Epithelial cell of esophagus (primary cell): ENCODE data around the gene ADGRL3.

Experiments
- DNase-seq: peaks from one replicate; pipeline ENCODE4 v3.0.0; 2010; ENCODE audit warnings: low read depth
- H3K4me3 ChIP-seq: 2 replicates; pipeline ENCODE4 v1.5.1; 2011; ENCODE audit warnings: mild to moderate bottlenecking, low read length, control low read depth
- CTCF ChIP-seq: IDR thresholded peaks from 2 replicates; pipeline ENCODE4 v1.5.1; 2011; ENCODE audit warnings: low read depth, mild to moderate bottlenecking, low read length, control low read depth, inconsistent platforms; ENCODE audit not compliant: insufficient read depth; ENCODE audit errors: missing control alignments

ADGRL3 gene

GRCh38 chr4:61773655-61774245 is 573.6 kb downstream of the ADGRL3 start:
- H3K4me3 ChIP-seq, result no peak overlapping the region
- no peak for DNase-seq
- TF ChIP-seq CTCF, result no peak

DNA sequence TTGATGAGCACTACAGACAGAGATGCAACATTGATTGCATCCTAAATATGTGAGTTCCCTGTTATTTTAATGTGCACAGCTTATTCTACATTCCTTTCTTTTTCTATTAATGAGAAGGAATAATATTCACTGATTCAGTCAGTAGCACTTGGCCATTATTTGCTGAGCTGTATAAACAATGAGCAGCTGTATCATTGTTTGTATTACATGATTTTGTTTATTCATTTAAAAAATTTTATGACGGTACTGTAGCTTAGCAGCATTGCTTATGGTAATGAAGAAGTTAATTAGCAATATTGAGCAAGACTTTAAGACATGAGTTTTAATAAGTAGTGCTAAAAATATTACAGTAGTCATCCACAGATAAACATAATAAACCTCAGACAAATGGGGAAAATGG is 582.0 kb downstream of the ADGRL3 start:
- no peak overlapping the region for H3K4me3 ChIP-seq
- no peak for DNase-seq
- no peak for TF ChIP-seq CTCF

- no peak overlapping the region for H3K4me3 ChIP-seq
- TF ChIP-seq CTCF, result no peak
- DNase-seq, result peak; percentile 48
These were observed 582.9 kb downstream of the ADGRL3 start for GRCh38 chr4:61783050-61783449.

- no peak for DNase-seq
- no peak overlapping the region for H3K4me3 ChIP-seq
- TF ChIP-seq CTCF, result no peak
These were observed 585.6 kb downstream of the ADGRL3 start for GRCh38 chr4:61785761-61786160.

DNA sequence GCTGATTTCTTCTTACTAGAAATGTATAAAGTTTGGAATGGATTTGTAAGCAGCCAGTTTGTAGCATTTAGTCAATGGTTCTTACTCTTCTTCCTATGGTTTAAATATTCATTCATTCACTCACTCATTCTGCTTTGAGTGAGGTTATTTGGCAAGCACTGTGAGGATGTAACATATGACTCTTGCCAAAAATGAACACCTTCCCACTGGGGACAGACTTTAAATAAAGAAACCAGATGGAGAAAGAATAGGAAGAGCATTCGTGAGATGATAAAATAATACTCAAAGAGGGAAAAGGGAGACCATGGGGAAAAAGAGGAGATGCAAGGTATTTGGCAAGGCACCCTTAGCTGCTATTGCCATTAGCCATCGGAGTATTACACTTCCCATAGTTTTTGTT is 586.1 kb downstream of the ADGRL3 start:
- no peak for DNase-seq
- no peak overlapping the region for H3K4me3 ChIP-seq
- TF ChIP-seq CTCF, result no peak

DNA sequence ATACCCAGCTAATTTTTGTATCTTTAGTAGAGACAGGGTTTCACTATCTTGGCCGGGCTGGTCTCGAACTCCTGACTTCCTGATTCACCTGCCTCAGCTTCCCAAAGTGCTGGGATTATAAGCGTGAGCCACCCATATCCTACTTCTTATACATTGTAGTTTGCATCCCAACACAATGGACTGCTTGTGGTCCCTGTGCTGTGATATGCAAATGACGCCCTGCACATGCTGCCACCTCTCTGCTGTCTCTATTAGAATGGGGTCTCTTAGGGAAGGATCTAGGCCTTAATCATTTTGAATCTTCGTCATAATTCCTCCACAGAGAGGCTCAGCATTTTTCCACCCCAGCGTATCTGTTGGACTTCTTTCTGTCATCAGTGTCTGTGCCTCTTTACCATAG is 595.9 kb downstream of the ADGRL3 start:
- DNase-seq, result no peak
- no peak for TF ChIP-seq CTCF
- no peak overlapping the region for H3K4me3 ChIP-seq

DNA sequence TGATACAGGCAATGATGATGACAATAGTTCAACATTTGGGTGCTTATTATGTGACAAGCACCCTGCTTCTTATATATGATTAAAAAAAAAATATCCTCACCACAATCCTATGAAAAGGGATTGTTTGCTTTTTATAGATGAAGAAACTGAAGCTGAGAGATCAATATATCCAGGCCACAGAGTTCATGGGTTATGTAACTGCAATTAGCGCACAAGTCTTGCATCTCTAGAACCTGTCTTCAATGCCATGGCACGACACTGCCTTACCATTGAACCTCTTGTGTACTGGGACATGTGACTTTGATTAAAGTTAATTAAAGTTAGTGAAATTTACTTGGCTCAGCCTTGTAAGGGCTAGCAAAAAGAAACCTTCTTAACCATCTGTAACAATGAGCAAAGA is 599.7 kb downstream of the ADGRL3 start:
- no peak overlapping the region for H3K4me3 ChIP-seq
- DNase-seq, result no peak
- TF ChIP-seq CTCF, result no peak
